GM12865 (cell line): Measurements from ENCODE around the gene OR10K2.
"Not testable (repeated sequence)": the region's sequence is repeated elsewhere in the genome, so short reads cannot be mapped to it uniquely, and the experiment has no call there.

Experiments used
- DNase-seq: peaks from one replicate; pipeline ENCODE4 v3.0.0; 2010; ENCODE audit warnings: low read depth
- H3K4me3 ChIP-seq: 2 replicates; pipeline ENCODE4 v1.5.1; 2011; ENCODE audit warnings: mild to moderate bottlenecking, low read depth, low read length, control low read depth
- CTCF ChIP-seq: IDR thresholded peaks from 2 replicates; pipeline ENCODE4 v1.5.1; 2011; ENCODE audit warnings: low read length, control low read depth, low read depth, inconsistent platforms; ENCODE audit not compliant: insufficient read depth; ENCODE audit errors: missing control alignments

Gene OR10K2

GRCh38 chr1:158374860-158375259, 51.2 kb downstream of the OR10K2 start:
- no peak overlapping the region for H3K4me3 ChIP-seq
- no peak for TF ChIP-seq CTCF
- DNase-seq: no peak

DNA sequence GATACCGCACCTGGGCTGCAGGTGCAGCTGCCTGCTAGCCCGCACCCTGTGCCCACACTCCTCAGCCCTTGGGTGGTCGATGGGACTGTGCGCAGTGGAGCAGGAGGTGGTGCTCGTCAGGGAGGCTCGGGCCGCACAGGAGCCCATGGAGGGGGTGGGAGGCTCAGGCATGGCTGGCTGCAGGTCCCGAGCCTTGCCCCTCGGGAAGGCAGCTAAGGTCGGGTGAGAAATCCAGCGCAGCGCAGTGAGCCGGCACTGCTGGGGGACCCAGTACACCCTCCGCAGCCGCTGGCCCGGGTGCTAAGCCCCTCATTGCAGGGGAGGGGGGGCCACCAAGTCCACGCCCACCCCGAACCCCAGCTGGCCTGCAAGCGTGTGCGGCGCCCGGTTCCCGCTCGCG, 51.9 kb downstream of the OR10K2 start:
- DNase-seq, H3K4me3 ChIP-seq: not testable (repeated sequence)

GRCh38 chr1:158371188-158371953, 54.7 kb downstream of the OR10K2 start:
- peak; percentile 50 for DNase-seq
- no peak for TF ChIP-seq CTCF
- no peak overlapping the region for H3K4me3 ChIP-seq
